Mucosa of stomach (tissue), 1 donor: ENCODE data around the gene TVP23A.

ENCODE experiments used
- H3K27me3 ChIP-seq: one replicate; pipeline ENCODE4 v1.7.0; 2013; ENCODE audit warnings: mild to moderate bottlenecking, low read length; ENCODE audit not compliant: control insufficient read depth, insufficient read depth
- H3K36me3 ChIP-seq: one replicate; pipeline ENCODE4 v1.7.0; 2013; ENCODE audit warnings: low read length; ENCODE audit not compliant: control insufficient read depth, insufficient read depth
- H3K4me1 ChIP-seq: one replicate; pipeline ENCODE4 v1.7.0; 2013; ENCODE audit warnings: mild to moderate bottlenecking, low read length; ENCODE audit not compliant: control insufficient read depth, insufficient read depth
- H3K4me3 ChIP-seq: one replicate; pipeline ENCODE4 v1.7.0; 2013; ENCODE audit warnings: low read length
- H3K9ac ChIP-seq: one replicate; pipeline ENCODE4 v1.7.0; 2013; ENCODE audit warnings: mild to moderate bottlenecking, low read length, moderate library complexity
- H3K9me3 ChIP-seq: one replicate; pipeline ENCODE4 v1.7.0; 2013; ENCODE audit warnings: mild to moderate bottlenecking, low read length, moderate library complexity; ENCODE audit not compliant: control insufficient read depth
- donor health status: Pancreatic carcinoma.

The TVP23A gene

GRCh38 chr16:10740000-10740844 is 78.4 kb downstream of the TVP23A start:
- Histone ChIP-seq H3K4me3 (no peak overlapping the region), H3K9ac (no peak overlapping the region), H3K9me3 (no peaks in the 10 kb centered on the region), H3K4me1 (peaks cover 13% of the 10 kb centered on the region), H3K27me3 (no peaks in the 10 kb centered on the region), H3K36me3 (no peaks in the 10 kb centered on the region)

GRCh38 chr16:10738231-10739077 is 80.1 kb downstream of the TVP23A start:
- Histone ChIP-seq H3K4me3 (no peak overlapping the region), H3K27me3 (no peaks in the 10 kb centered on the region), H3K9me3 (no peaks in the 10 kb centered on the region), H3K36me3 (no peaks in the 10 kb centered on the region), H3K9ac (no peak overlapping the region), H3K4me1 (peaks cover 5% of the 10 kb centered on the region)

GRCh38 chr16:10737068-10737625 is 81.4 kb downstream of the TVP23A start:
- Histone ChIP-seq H3K27me3 (no peaks in the 10 kb centered on the region), H3K36me3 (no peaks in the 10 kb centered on the region), H3K9me3 (no peaks in the 10 kb centered on the region), H3K4me1 (no peaks in the 10 kb centered on the region), H3K4me3 (peak overlapping the region; percentile 21), H3K9ac (peak overlapping the region; percentile 70)

- no peak overlapping the region for H3K4me3 ChIP-seq
- no peaks in the 10 kb centered on the region for H3K36me3 ChIP-seq
- peaks cover 8% of the 10 kb centered on the region for H3K4me1 ChIP-seq
- no peaks in the 10 kb centered on the region for H3K27me3 ChIP-seq
- no peak overlapping the region for H3K9ac ChIP-seq
- no peaks in the 10 kb centered on the region for H3K9me3 ChIP-seq
Measured at GRCh38 chr16:10731790-10732189, 86.8 kb downstream of the TVP23A start.

- Histone ChIP-seq H3K4me3 (no peak overlapping the region), H3K4me1 (peaks cover 8% of the 10 kb centered on the region), H3K27me3 (no peaks in the 10 kb centered on the region), H3K9me3 (no peaks in the 10 kb centered on the region), H3K36me3 (no peaks in the 10 kb centered on the region), H3K9ac (no peak overlapping the region)
Measured at GRCh38 chr16:10729104-10730048, 89.2 kb downstream of the TVP23A start.

GRCh38 chr16:10728003-10728887 is 90.3 kb downstream of the TVP23A start:
- H3K4me3 ChIP-seq, result no peak overlapping the region
- H3K9ac ChIP-seq, result no peak overlapping the region
- H3K9me3 ChIP-seq, result no peaks in the 10 kb centered on the region
- no peaks in the 10 kb centered on the region for H3K27me3 ChIP-seq
- H3K4me1 ChIP-seq, result peaks cover 8% of the 10 kb centered on the region
- H3K36me3 ChIP-seq, result no peaks in the 10 kb centered on the region
